Measurements from ENCODE around the gene TMEM121B.

Gene TMEM121B

GRCh38 chr22:17114898-17115235 is 6.3 kb downstream of the TMEM121B start:
- no peak for TF ChIP-seq CTCF (IDR thresholded peaks at IDR 0.05)
- H3K4me3 ChIP-seq (ENCODE audit: low read depth in 1 of 2, low read length in 1 of 2), result peak overlapping the region in 1 of 2 experiments; percentile 7
- peak overlapping the region; percentile 91 for H3K27ac ChIP-seq
- H3K9me3 ChIP-seq, result no peaks in the 10 kb centered on the region
- peaks cover 57% of the 10 kb centered on the region for H3K36me3 ChIP-seq
- peaks cover 7% of the 10 kb centered on the region for H3K27me3 ChIP-seq
- peaks cover 96 to 99% of the 10 kb centered on the region in 2 experiments for H3K4me1 ChIP-seq (ENCODE audit: control insufficient read depth in 1 of 2, insufficient read depth in 1 of 2, low read depth in 1 of 2, low read length in 1 of 2)

GRCh38 chr22:17114173-17114897 is 6.8 kb downstream of the TMEM121B start:
- Histone ChIP-seq H3K9me3 (no peaks in the 10 kb centered on the region), H3K27ac (peak overlapping the region; percentile 91), H3K27me3 (peaks cover 2% of the 10 kb centered on the region), H3K4me1 (ENCODE audit: control insufficient read depth in 1 of 2, insufficient read depth in 1 of 2, low read depth in 1 of 2, low read length in 1 of 2) (peaks cover 96 to 99% of the 10 kb centered on the region in 2 experiments), H3K36me3 (peaks cover 62% of the 10 kb centered on the region), H3K4me3 (ENCODE audit: low read depth in 1 of 2, low read length in 1 of 2) (peak overlapping the region in 1 of 2 experiments; percentile 7)
- TF ChIP-seq CTCF (IDR thresholded peaks at IDR 0.05), result no peak

- H3K27me3 ChIP-seq, result no peaks in the 10 kb centered on the region
- H3K4me3 ChIP-seq (ENCODE audit: low read depth in 1 of 2, low read length in 1 of 2), result no peak overlapping the region
- H3K27ac ChIP-seq, result peak overlapping the region; percentile 91
- peaks cover 69% of the 10 kb centered on the region for H3K36me3 ChIP-seq
- no peaks in the 10 kb centered on the region for H3K9me3 ChIP-seq
- H3K4me1 ChIP-seq (ENCODE audit: control insufficient read depth in 1 of 2, insufficient read depth in 1 of 2, low read depth in 1 of 2, low read length in 1 of 2), result peaks cover 96 to 99% of the 10 kb centered on the region in 2 experiments
- TF ChIP-seq CTCF (IDR thresholded peaks at IDR 0.05), result no peak
These were observed 7.6 kb downstream of the TMEM121B start for GRCh38 chr22:17113600-17113999.

GRCh38 chr22:17112491-17113042 is 8.6 kb downstream of the TMEM121B start:
- Histone ChIP-seq H3K27me3 (no peaks in the 10 kb centered on the region), H3K36me3 (peaks cover 80% of the 10 kb centered on the region), H3K4me3 (ENCODE audit: low read depth in 1 of 2, low read length in 1 of 2) (no peak overlapping the region), H3K9me3 (no peaks in the 10 kb centered on the region), H3K4me1 (ENCODE audit: control insufficient read depth in 1 of 2, insufficient read depth in 1 of 2, low read depth in 1 of 2, low read length in 1 of 2) (peaks cover 96 to 99% of the 10 kb centered on the region in 2 experiments), H3K27ac (peak overlapping the region; percentile 91)
- TF ChIP-seq CTCF (IDR thresholded peaks at IDR 0.05), result no peak

- Histone ChIP-seq H3K36me3 (peaks cover 94% of the 10 kb centered on the region), H3K4me1 (ENCODE audit: control insufficient read depth in 1 of 2, insufficient read depth in 1 of 2, low read depth in 1 of 2, low read length in 1 of 2) (peaks cover 96 to 99% of the 10 kb centered on the region in 2 experiments), H3K4me3 (ENCODE audit: low read depth in 1 of 2, low read length in 1 of 2) (no peak overlapping the region), H3K27ac (peak overlapping the region; percentile 91), H3K27me3 (no peaks in the 10 kb centered on the region), H3K9me3 (no peaks in the 10 kb centered on the region)
- no peak for TF ChIP-seq CTCF (IDR thresholded peaks at IDR 0.05)
These were observed 10.2 kb downstream of the TMEM121B start for GRCh38 chr22:17110791-17111550.

Data from neutrophil (primary cell).